Cardiac muscle cell (in vitro differentiated cells and primary cell): ENCODE results near the gene BHLHE23. TPM values are rescaled to one million over a fixed set of nuclear protein-coding genes. Genes with fewer than 3 reads are reported as not detected.

Source experiments
- DNase-seq, 2 donors: peaks; one replicate each; pipeline versions ENCODE4 v3.0.0 to v3.0.0-alpha.2; 2010 to 2017; ENCODE audit warnings: low read depth in 1 of 2, low spot score in 1 of 2
- H3K27ac ChIP-seq: fragments of 200-600 bp; sonication (generic); 2 replicates; pipeline ENCODE4 v1.5.1; 2016
- H3K27me3 ChIP-seq: fragments of 200-600 bp; sonication (generic); 2 replicates; pipeline ENCODE4 v1.6.0; 2016; ENCODE audit warnings: control low read depth
- H3K36me3 ChIP-seq: fragments of 200-600 bp; sonication (generic); 2 replicates; pipeline ENCODE4 v1.5.1; 2016; ENCODE audit warnings: control low read depth
- H3K4me1 ChIP-seq: fragments of 200-600 bp; sonication (generic); 2 replicates; pipeline ENCODE4 v1.8.1; 2017; ENCODE audit warnings: low read depth, mild to moderate bottlenecking, mixed run types
- H3K4me3 ChIP-seq: fragments of 200-600 bp; sonication (generic); 2 replicates; pipeline ENCODE4 v1.5.1; 2016; ENCODE audit warnings: mild to moderate bottlenecking
- H3K9me3 ChIP-seq: fragments of 200-600 bp; sonication (generic); 2 replicates; pipeline ENCODE4 v1.5.1; 2017; ENCODE audit warnings: low read depth, mild to moderate bottlenecking, control low read depth
- polyA plus RNA-seq: library from polyadenylated mRNA; unstranded; fragments of >200 nt; fragmentation: Nextera tagmentation; extraction: Ambion mirVana; gene quantifications from 2 replicates; pipeline ENCODE4 v1.2.1, GENCODE V29; 2016
- total RNA-seq: library from RNA; depleted of rRNA; stranded (reverse); fragments of >200 nt; gene quantifications from 2 replicates; pipeline ENCODE4 v1.2.3, GENCODE V29; 2016
- TF ChIP-seq, protein P1 (sequence below): IDR thresholded peaks from 2 replicates; pipeline ENCODE4 v1.5.1; 2012; ENCODE audit warnings: low read depth, mild to moderate bottlenecking, low read length

The BHLHE23 gene
- total and polyA plus RNA-seq, 2 experiments from 2014 or later, result not detected

DNA sequence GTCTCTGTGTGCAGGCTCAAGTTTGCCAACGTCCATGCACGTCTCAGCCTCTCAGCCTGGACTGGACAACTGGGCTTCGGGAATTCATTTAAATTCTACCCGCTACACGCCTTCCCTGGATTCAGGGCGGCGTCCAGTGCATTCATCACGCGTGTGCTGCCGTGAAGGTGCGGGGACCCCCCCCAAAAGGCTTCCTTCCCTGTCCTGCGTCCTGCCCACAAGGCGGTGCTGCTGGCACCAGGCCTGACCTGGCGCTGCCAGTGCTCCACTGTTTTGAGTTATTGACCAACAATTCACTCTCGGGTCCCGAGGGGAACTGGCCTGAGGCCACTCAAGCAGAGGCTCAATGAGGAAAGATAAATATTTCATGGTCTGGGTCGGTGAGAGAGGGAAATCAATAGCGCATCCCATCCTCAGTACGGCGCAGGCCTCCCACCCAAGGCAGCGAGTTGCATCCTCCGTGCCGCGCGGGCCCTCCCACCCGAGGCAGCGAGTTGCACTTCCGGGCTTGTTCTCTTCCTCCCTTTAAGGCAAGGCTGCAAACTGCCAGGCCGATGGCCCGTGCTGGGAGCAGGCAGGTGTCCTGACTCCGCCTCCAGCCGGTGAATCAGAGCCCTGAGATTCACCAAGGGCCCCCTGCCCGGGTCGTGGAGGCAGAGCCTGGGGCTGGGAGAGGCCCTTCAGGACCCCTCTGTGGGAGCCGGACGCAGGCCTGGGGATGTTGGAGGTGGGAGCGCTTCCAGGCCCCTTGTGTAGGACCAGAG, 22.8 kb upstream of the BHLHE23 start:
- Histone ChIP-seq H3K4me3 (no peak overlapping the region), H3K27ac (no peak overlapping the region), H3K4me1 (no peaks in the 10 kb centered on the region), H3K9me3 (no peaks in the 10 kb centered on the region), H3K27me3 (peaks cover 73% of the 10 kb centered on the region), H3K36me3 (no peaks in the 10 kb centered on the region)
- TF ChIP-seq, protein P1, sequence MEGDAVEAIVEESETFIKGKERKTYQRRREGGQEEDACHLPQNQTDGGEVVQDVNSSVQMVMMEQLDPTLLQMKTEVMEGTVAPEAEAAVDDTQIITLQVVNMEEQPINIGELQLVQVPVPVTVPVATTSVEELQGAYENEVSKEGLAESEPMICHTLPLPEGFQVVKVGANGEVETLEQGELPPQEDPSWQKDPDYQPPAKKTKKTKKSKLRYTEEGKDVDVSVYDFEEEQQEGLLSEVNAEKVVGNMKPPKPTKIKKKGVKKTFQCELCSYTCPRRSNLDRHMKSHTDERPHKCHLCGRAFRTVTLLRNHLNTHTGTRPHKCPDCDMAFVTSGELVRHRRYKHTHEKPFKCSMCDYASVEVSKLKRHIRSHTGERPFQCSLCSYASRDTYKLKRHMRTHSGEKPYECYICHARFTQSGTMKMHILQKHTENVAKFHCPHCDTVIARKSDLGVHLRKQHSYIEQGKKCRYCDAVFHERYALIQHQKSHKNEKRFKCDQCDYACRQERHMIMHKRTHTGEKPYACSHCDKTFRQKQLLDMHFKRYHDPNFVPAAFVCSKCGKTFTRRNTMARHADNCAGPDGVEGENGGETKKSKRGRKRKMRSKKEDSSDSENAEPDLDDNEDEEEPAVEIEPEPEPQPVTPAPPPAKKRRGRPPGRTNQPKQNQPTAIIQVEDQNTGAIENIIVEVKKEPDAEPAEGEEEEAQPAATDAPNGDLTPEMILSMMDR, result no peak
- no peak for DNase-seq

DNA sequence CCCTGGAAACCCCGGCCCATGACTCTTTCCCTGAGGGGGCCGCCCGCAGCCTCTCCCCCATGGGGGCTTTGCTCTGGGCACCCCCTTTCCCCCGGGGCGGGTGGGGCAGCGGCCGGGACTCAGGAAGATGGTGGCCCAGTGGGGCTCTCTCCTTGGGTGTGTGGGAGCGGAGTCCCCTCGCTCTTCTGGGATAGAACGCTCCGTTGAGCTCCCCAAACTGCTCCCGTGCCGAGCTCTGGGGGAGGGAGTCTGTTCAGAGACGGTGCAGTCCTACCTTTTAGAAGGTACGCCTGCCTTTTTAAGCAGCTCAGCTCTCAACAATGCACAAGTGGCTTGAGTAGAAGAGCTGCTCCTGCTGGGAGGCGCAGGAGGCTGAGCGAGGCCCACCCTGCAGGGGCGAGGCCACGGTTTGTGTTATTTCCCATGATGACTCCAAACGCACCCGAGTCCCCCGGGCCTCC, 21.7 kb upstream of the BHLHE23 start:
- Histone ChIP-seq H3K9me3 (no peaks in the 10 kb centered on the region), H3K36me3 (no peaks in the 10 kb centered on the region), H3K27ac (no peak overlapping the region), H3K27me3 (peaks cover 64% of the 10 kb centered on the region), H3K4me3 (no peak overlapping the region), H3K4me1 (no peaks in the 10 kb centered on the region)
- TF ChIP-seq, protein P1, result no peak
- no peak for DNase-seq

DNA sequence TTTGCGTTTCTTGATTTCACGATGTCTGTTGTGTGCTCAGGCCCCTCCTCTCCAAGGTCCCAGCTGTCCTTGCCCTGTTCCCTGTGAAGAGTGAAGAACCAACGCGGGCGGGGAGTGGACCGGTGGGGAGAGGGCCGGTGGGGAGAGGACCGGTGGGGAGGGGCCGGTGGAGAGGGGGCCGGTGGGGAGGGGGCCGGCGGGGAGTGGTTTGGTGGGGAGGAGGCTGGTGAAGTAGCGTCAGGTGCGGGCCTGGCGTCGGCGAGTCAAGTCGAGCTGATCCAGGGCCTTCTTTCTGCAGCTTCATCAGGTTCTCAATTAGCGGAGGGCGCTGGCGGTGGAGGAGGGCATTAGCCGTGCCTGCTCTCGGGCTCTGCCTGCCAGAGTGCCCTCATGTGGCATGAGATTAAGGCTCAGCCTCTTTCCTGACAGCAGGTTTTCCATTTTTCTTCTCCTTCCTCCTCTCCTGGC, 21.2 kb upstream of the BHLHE23 start:
- TF ChIP-seq, protein P1, result no peak
- Histone ChIP-seq H3K36me3 (no peaks in the 10 kb centered on the region), H3K27ac (no peak overlapping the region), H3K27me3 (peaks cover 59% of the 10 kb centered on the region), H3K4me1 (no peaks in the 10 kb centered on the region), H3K4me3 (no peak overlapping the region), H3K9me3 (no peaks in the 10 kb centered on the region)
- no peak for DNase-seq

DNA sequence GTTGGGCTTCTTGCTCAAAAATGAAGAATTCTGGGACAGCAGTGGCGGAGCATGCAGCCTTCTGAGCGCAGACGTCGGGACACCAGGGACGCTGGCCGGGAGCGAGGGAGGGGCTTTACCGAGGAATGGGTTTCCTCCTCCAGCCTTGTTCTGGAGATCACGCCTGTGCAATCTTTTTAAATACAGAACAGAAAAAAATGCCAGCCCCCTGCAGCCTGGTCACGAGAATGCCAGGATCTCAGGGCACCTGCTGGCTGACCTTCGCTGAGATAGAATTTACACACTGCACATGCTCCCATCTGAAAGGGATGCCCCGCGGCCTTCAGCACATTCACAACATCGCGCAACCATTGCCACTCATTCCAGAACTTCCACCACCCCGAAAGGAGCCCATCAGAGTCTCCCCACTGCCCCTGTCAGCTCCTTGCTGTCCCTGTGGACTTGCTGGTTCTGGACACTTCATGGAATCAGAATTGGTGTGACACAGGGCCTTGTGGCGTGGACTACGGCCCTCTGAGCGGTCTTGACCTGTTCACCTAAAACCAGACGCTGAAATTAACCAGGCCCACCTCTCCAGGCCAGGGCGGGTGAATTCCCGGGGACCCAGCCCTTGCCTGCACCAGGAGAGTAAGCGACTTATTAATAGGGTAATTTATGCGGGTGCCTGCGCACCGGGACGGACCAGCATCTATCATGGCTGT, 20.6 kb upstream of the BHLHE23 start:
- TF ChIP-seq, protein P1, result no peak
- Histone ChIP-seq H3K4me1 (no peaks in the 10 kb centered on the region), H3K4me3 (no peak overlapping the region), H3K27me3 (peaks cover 53% of the 10 kb centered on the region), H3K27ac (no peak overlapping the region), H3K36me3 (no peaks in the 10 kb centered on the region), H3K9me3 (no peaks in the 10 kb centered on the region)
- DNase-seq, result no peak

DNA sequence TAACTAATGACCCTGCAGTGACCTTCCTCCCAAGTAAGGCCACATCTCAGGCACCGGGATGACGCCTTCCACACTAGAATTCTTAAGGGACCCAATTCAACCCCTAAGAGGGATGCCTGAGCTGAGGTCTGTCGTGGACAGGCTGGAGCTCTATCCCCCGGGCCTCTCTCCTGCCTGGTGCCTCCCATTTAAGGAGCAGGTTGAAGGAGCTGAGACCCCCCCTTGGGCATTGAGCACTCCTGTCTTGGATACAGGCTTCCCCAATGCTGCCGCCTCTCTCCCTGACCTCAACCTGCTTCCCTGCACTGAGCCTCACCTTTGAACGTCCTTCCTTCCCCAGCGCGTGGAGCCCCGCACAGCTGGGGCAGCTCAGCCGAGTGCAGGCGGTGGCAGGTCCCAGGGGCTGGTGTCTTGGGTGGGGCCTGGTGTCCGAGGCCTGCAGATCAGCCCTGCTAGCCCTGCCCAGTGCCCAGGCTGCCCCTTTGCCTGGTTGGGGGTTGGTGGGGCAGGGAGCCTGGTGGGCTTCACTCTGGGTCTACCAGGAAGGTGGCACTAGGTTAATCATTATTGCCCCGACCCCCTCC, 19.9 kb upstream of the BHLHE23 start:
- no peak overlapping the region for H3K4me3 ChIP-seq
- peaks cover 46% of the 10 kb centered on the region for H3K27me3 ChIP-seq
- H3K36me3 ChIP-seq, result no peaks in the 10 kb centered on the region
- H3K27ac ChIP-seq, result no peak overlapping the region
- no peaks in the 10 kb centered on the region for H3K4me1 ChIP-seq
- no peaks in the 10 kb centered on the region for H3K9me3 ChIP-seq
- TF ChIP-seq, protein P1, result no peak
- no peak for DNase-seq
